Bladder microvascular endothelial cell (primary cell): ENCODE data around the gene GTF2F2. TPM values are rescaled to one million over a fixed set of nuclear protein-coding genes. Genes with fewer than 3 reads are reported as not detected.

Source experiments
- total RNA-seq: library from RNA; depleted of rRNA; stranded (reverse); fragments of >200 nt; gene quantifications from 2 replicates; pipeline ENCODE4 v1.2.3, GENCODE V29; 2014

GTF2F2 gene
- 14.2 and 26.0 TPM in 2 replicates for total RNA-seq

GRCh38 chr13:45119991-45120864 lies at the start of gene GTF2F2:
GTF2F2 (plus strand) TSS chr13:45120510; CDS start chr13:45120656, 146 bp downstream.

GRCh38 chr13:45200701-45201232 lies 80.5 kb downstream of the GTF2F2 start, which contains the start of gene KCTD4:
KCTD4 (minus strand) TSS chr13:45201045; CDS start chr13:45194567, 6,478 bp downstream.

Other genes with a start within 250 kb of the GTF2F2 start
- 1.1 and 2.9 TPM in 2 replicates for gene NUFIP1, start 131.0 kb upstream of the GTF2F2 start, total RNA-seq
- 14.6 and 27.5 TPM in 2 replicates for gene GPALPP1, start 131.0 kb upstream of the GTF2F2 start, total RNA-seq
- gene KCTD4, start 80.5 kb downstream of the GTF2F2 start, total RNA-seq = 0.06 TPM in 1 of 2 replicates, not detected in the other
- gene TPT1, start 220.7 kb downstream of the GTF2F2 start, total RNA-seq = 2,428 and 4,382 TPM in 2 replicates